Gastroesophageal sphincter (tissue), 4 donors: ENCODE results near the gene GPR62. TPM values are rescaled to one million over a fixed set of nuclear protein-coding genes. Genes with fewer than 3 reads are reported as not detected.

Experiments
- ATAC-seq: fragments of 150-250 bp; one replicate; pipeline ENCODE4 v1.9.1; 2016; ENCODE audit warnings: mild to moderate bottlenecking, moderate library complexity
- H3K27ac ChIP-seq, 4 donors: fragments of 200-600 bp; sonication (generic) in 3 of 4; 1 replicate in 3 of 4; 2 replicates in 1 of 4; pipeline ENCODE4 v1.5.1; 2016 to 2019
- H3K27me3 ChIP-seq: fragments of 200-600 bp; sonication (generic); one replicate; pipeline ENCODE4 v1.5.1; 2019
- H3K36me3 ChIP-seq, 2 donors: fragments of 200-600 bp; sonication (generic); one replicate each; pipeline ENCODE4 v1.5.1; 2019; ENCODE audit warnings: control low read depth in 1 of 2
- H3K4me1 ChIP-seq, 3 donors: fragments of 200-600 bp; sonication (generic); 1 replicate in 2 of 3; 2 replicates in 1 of 3; pipeline ENCODE4 v1.5.1; 2016 to 2019; ENCODE audit warnings: control low read depth in 2 of 3
- H3K4me3 ChIP-seq, 2 donors: fragments of 200-600 bp; sonication (generic); one replicate each; pipeline ENCODE4 v1.5.1; 2019; ENCODE audit warnings: mild to moderate bottlenecking in 1 of 2, moderate library complexity in 1 of 2
- H3K9me3 ChIP-seq, 3 donors: fragments of 200-600 bp; sonication (generic); one replicate each; pipeline ENCODE4 v1.5.1; 2017 to 2019; ENCODE audit warnings: control low read depth in 2 of 3
- CTCF ChIP-seq, 4 experiments: fragments of 200-600 bp in 2 of 4; fragments of 450-650 bp in 2 of 4; sonication (generic) in 1 of 4; IDR thresholded peaks; one replicate each; pipeline ENCODE4 v1.5.1; 2017 to 2019; ENCODE audit warnings: antibody characterized with exemption in 4 of 4, mild to moderate bottlenecking in 2 of 4, moderate library complexity in 2 of 4
- EP300 ChIP-seq: sonication (generic); formaldehyde crosslinking; IDR thresholded peaks from one replicate; pipeline ENCODE4 v1.6.1; 2017; ENCODE audit warnings: antibody characterized with exemption, mild to moderate bottlenecking
- POLR2A ChIP-seq, 2 donors: fragments of 450-650 bp; IDR thresholded peaks; one replicate each; pipeline ENCODE4 v1.6.1; 2017; ENCODE audit warnings: antibody characterized with exemption in 2 of 2, mild to moderate bottlenecking in 2 of 2, moderate library complexity in 1 of 2
- POLR2AphosphoS5 ChIP-seq: sonication (generic); formaldehyde crosslinking; IDR thresholded peaks from one replicate; pipeline ENCODE4 v1.6.1; 2017; ENCODE audit warnings: antibody characterized with exemption
- whole genome bisulfite sequencing, 2 donors: methylation state at CpG; one replicate each; pipeline ENCODE4 v1.1.5; 2018; ENCODE audit warnings: low coverage in 1 of 2; 5-methylcytosine and 5-hydroxymethylcytosine counted together
- total RNA-seq, 4 donors: library from RNA; depleted of rRNA; stranded (reverse); fragments of >200 nt; gene quantifications; one replicate each; pipeline ENCODE4 v1.1.0, GENCODE V29; 2016

The GPR62 gene
- total RNA-seq, 4 donors from 2014 or later, result 0.31 TPM; not detected in 3

GRCh38 chr3:51955893-51956770 is 951 bp downstream of the GPR62 start:
- Histone ChIP-seq H3K27ac (peak overlapping the region; percentile 69 to 85 (median 82)), H3K9me3 (no peaks in the 10 kb centered on the region), H3K4me3 (peak overlapping the region; percentile 32 to 57), H3K36me3 (peaks cover 0 to 40% of the 10 kb centered on the region in 2 donors), H3K4me1 (peaks cover 0 to 23% (median 7%) of the 10 kb centered on the region in 3 donors), H3K27me3 (no peaks in the 10 kb centered on the region)
- TF ChIP-seq EP300, result no peak
- no peak for TF ChIP-seq POLR2AphosphoS5
- no peak for TF ChIP-seq POLR2A (IDR thresholded peaks at IDR 0.05)
- TF ChIP-seq CTCF (IDR thresholded peaks at IDR 0.05), result peak in 3 of 4 experiments; percentile 49 to 66 (median 65)
- WGBS, 2 donors, result no CpG with 5 or more reads among the region's 97 CpGs
- peak; percentile 80 for ATAC-seq

GRCh38 chr3:51957520-51958205 is 2.5 kb downstream of the GPR62 start:
- Histone ChIP-seq H3K9me3 (no peaks in the 10 kb centered on the region), H3K27ac (peak overlapping the region in 1 of 4 donors; percentile 85), H3K4me1 (peaks cover 0 to 36% (median 7%) of the 10 kb centered on the region in 3 donors), H3K4me3 (no peak overlapping the region), H3K27me3 (no peaks in the 10 kb centered on the region), H3K36me3 (peaks cover 0 to 44% of the 10 kb centered on the region in 2 donors)
- WGBS, 2 donors, result no CpG with 5 or more reads among the region's 15 CpGs
- no peak for ATAC-seq
- TF ChIP-seq POLR2AphosphoS5 (no peak), CTCF (IDR thresholded peaks at IDR 0.05) (no peak), POLR2A (IDR thresholded peaks at IDR 0.05) (no peak), EP300 (no peak)

GRCh38 chr3:51958603-51959521 is 3.7 kb downstream of the GPR62 start:
- no peaks in the 10 kb centered on the region for H3K27me3 ChIP-seq
- H3K9me3 ChIP-seq, result no peaks in the 10 kb centered on the region
- H3K27ac ChIP-seq, result no peak overlapping the region
- ATAC-seq, result no peak
- WGBS, 2 donors, result 93 to 94% methylated on average over 8 to 11 of the region's 20 CpGs
- peaks cover 0 to 48% (median 7%) of the 10 kb centered on the region in 3 donors for H3K4me1 ChIP-seq
- peaks cover 0 to 44% of the 10 kb centered on the region in 2 donors for H3K36me3 ChIP-seq
- H3K4me3 ChIP-seq, result no peak overlapping the region
- TF ChIP-seq EP300, result no peak
- TF ChIP-seq CTCF (IDR thresholded peaks at IDR 0.05), result no peak
- TF ChIP-seq POLR2AphosphoS5, result no peak
- no peak for TF ChIP-seq POLR2A (IDR thresholded peaks at IDR 0.05)

- H3K4me3 ChIP-seq, result no peak overlapping the region
- H3K9me3 ChIP-seq, result no peaks in the 10 kb centered on the region
- TF ChIP-seq POLR2A (IDR thresholded peaks at IDR 0.05) (no peak), POLR2AphosphoS5 (no peak), CTCF (IDR thresholded peaks at IDR 0.05) (no peak), EP300 (no peak)
- peaks cover 0 to 56% (median 8%) of the 10 kb centered on the region in 3 donors for H3K4me1 ChIP-seq
- H3K27ac ChIP-seq, result no peak overlapping the region
- H3K27me3 ChIP-seq, result no peaks in the 10 kb centered on the region
- ATAC-seq, result no peak
- H3K36me3 ChIP-seq, result peaks cover 0 to 44% of the 10 kb centered on the region in 2 donors
- 100% methylated on average over 1 of the region's 7 CpGs; no CpG with 5 or more reads in 1 of the 2 donors for WGBS, 2 donors
Measured at GRCh38 chr3:51959651-51960050, 4.5 kb downstream of the GPR62 start.
